BJ (cell line): ENCODE results near the gene SV2C. TPM values are rescaled to one million over a fixed set of nuclear protein-coding genes. Genes with fewer than 3 reads are reported as not detected.

Experiments used
- CTCF ChIA-PET: fragments of 350-600 bp; formaldehyde crosslinking; extraction: SDS; loops from one replicate; lab custom pipeline; 2021; ENCODE audit warnings: antibody characterized with exemption, inconsistent platforms; lab: Yijun Ruan, JAX
- POLR2A ChIA-PET: fragments of 300-600 bp; sonication (Branson Sonifier 250); formaldehyde crosslinking; extraction: SDS; loops from one replicate; lab custom pipeline; 2021; ENCODE audit warnings: antibody characterized with exemption; lab: Charles Lee
- DNase-seq: peaks from one replicate; pipeline ENCODE4 v3.0.0-alpha.2; 2011; ENCODE audit warnings: low read depth
- H3K27me3 ChIP-seq: 2 replicates; pipeline ENCODE4 v1.6.0; 2011; ENCODE audit warnings: low read length; ENCODE audit not compliant: control insufficient read depth, insufficient read depth
- H3K36me3 ChIP-seq: 2 replicates; pipeline ENCODE4 v1.5.1; 2011; ENCODE audit warnings: low read length; ENCODE audit not compliant: control insufficient read depth, insufficient read depth
- H3K4me3 ChIP-seq: 2 replicates; pipeline ENCODE4 v1.5.1; 2011; ENCODE audit warnings: low read depth, mild to moderate bottlenecking, control low read depth, low read length
- CTCF ChIP-seq: IDR thresholded peaks from 2 replicates; pipeline ENCODE4 v1.5.1; 2011; ENCODE audit warnings: low read depth, mild to moderate bottlenecking, control low read depth, inconsistent platforms, low read length, moderate library complexity; ENCODE audit not compliant: insufficient read depth
- polyA plus RNA-seq: library from polyadenylated mRNA; depleted of rRNA; stranded (reverse); fragments of >200 nt; gene quantifications from 2 replicates; pipeline ENCODE4 v1.2.3, GENCODE V29; 2011

The SV2C gene
- polyA plus RNA-seq, 1 experiment, result not detected

GRCh38 chr5:76303921-76304320 lies 220.7 kb downstream of the SV2C start:
- no peak for TF ChIP-seq CTCF
- DNase-seq, result no peak
- no peaks in the 10 kb centered on the region for H3K36me3 ChIP-seq
- H3K4me3 ChIP-seq, result no peak overlapping the region
- no peaks in the 10 kb centered on the region for H3K27me3 ChIP-seq
- CTCF ChIA-PET, result interaction anchor here (0.6 kb wide), 1 partner anchor 153 kb away, joined by 3 read pairs; no protein-coding TSS in a partner anchor
- POLR2A ChIA-PET, result no interaction called here

- TF ChIP-seq CTCF, result no peak
- ChIA-PET CTCF (no interaction called here), POLR2A (no interaction called here)
- Histone ChIP-seq H3K27me3 (no peaks in the 10 kb centered on the region), H3K4me3 (no peak overlapping the region), H3K36me3 (no peaks in the 10 kb centered on the region)
- DNase-seq, result no peak
Observed at GRCh38 chr5:76305269-76305668, 222.1 kb downstream of the SV2C start.

GRCh38 chr5:76305775-76306174 lies 222.6 kb downstream of the SV2C start:
- no peak for DNase-seq
- no peak overlapping the region for H3K4me3 ChIP-seq
- H3K27me3 ChIP-seq, result no peaks in the 10 kb centered on the region
- POLR2A ChIA-PET, result no interaction called here
- CTCF ChIA-PET, result no interaction called here
- TF ChIP-seq CTCF, result no peak
- H3K36me3 ChIP-seq, result no peaks in the 10 kb centered on the region

- no peak for DNase-seq
- H3K27me3 ChIP-seq, result no peaks in the 10 kb centered on the region
- H3K36me3 ChIP-seq, result no peaks in the 10 kb centered on the region
- CTCF ChIA-PET, result interaction anchor here (0.9 to 1.5 kb wide), 2 partner anchors 15 to 16 kb away, joined by 3 read pairs; no protein-coding TSS in a partner anchor
- H3K4me3 ChIP-seq, result no peak overlapping the region
- no peak for TF ChIP-seq CTCF
- POLR2A ChIA-PET, result no interaction called here
Observed at GRCh38 chr5:76310208-76310607, 227.0 kb downstream of the SV2C start.

- Histone ChIP-seq H3K27me3 (no peaks in the 10 kb centered on the region), H3K4me3 (no peak overlapping the region), H3K36me3 (no peaks in the 10 kb centered on the region)
- ChIA-PET CTCF (no interaction called here), POLR2A (no interaction called here)
- TF ChIP-seq CTCF, result no peak
- no peak for DNase-seq
Observed at GRCh38 chr5:76312783-76313182, 229.6 kb downstream of the SV2C start.
